Nucleus accumbens (tissue), 56 donors: ENCODE measurements around the gene PNMT.

Source experiments
- DNase-seq, 56 donors: peaks; one replicate each; lab custom pipeline; 2025; lab: John Stamatoyannopoulos, UW

Gene PNMT

DNA sequence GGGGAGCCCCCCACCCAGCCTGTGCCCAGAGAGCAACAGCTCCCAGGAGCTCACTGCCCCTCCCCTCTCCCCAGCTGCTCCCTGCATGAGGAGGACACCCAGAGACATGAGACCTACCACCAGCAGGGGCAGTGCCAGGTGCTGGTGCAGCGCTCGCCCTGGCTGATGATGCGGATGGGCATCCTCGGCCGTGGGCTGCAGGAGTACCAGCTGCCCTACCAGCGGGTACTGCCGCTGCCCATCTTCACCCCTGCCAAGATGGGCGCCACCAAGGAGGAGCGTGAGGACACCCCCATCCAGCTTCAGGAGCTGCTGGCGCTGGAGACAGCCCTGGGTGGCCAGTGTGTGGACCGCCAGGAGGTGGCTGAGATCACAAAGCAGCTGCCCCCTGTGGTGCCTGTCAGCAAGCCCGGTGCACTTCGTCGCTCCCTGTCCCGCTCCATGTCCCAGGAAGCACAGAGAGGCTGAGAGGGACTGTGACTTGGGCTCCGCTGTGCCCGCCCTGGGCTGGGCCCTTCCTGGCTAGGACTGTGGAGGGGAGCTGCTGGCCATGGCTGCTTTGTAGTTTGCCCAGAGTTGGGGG is 2.5 kb upstream of the PNMT start:
- DNase-seq = peak in 12 of 56 donors; percentile 23 to 59 (median 40)

DNA sequence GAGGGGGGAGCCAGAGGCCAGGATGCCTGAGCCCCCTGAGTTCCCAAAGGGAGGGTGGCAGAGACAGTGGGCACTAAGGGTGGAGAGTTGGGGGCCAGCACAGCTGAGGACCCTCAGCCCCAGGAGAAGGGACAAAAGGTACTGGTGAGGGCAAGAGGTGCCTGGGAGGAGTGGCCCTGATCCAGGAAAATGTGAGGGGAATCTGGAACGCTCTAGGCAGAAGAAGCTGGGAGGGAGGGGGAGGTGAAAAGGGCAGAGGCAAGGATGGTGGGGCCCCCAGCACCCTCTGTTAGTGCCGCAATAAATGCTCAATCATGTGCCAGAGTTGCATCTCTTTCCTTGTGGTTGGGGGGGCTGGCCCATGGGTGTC is 2.0 kb upstream of the PNMT start:
- DNase-seq = no peak

DNA sequence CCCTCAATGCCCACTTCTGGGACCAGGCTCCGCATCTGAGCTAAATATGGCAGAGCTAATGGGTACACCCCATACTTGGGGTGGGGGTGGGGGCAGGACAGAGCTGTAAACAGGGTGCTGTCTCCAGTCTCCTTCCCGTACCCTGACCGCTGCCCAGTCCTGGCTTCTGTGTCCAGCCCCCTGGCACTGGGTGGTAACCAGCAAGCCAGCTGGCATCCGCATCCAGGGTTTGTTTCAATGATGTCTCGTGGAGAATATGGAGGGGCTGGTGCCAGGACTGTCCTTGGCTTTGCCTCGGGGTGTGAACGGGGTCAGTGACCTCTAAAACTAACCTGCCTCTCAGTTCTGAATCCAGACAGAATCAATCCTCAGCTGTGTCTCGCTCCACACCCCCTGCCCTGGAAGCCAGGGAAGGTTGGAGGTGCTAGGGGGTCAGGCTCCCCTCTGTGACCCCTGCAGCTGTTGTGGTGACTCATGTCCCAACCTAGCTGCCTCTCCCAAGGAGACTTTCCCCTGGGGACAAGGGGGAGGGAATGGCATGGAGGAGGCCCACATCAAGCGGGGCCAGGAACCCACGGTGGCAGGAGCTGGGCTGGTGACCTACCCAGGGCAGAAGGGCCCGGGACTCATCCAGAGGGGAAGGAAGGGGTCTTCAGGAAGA is 1.5 kb upstream of the PNMT start:
- DNase-seq = peak in 43 of 56 donors; percentile 22 to 85 (median 44)

DNA sequence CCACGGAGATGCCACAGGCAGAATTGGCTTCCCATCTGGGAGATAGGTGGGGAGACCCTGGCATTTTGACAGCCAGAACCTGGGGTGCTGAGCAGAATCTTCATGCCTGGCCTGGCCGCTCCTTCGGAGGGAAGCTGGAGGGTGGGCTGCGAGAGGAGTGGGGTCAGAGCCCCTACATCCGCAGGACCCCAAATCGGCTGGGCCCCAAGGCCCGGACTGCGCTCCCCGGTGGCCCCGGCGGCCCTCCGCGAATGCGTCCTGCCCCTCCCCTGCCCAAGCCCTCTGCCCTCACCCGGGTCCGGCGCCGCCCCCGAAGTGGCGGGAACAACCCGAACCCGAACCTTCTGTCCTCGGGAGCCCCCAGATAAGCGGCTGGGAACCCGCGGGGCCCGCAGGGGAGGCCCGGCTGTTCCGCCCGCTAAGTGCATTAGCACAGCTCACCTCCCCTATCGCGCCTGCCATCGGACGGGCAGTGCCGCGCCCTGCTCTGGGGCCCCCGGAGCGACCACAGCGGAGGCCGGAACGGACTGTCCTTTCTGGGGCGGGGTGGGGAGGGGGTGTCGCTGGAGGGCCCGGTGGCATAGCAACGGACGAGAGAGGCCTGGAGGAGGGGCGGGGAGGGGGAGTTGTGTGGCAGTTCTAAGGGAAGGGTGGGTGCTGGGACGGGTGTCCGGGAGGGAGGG is 850 bp upstream of the PNMT start:
- peak in 15 of 56 donors; percentile 14 to 64 (median 34) for DNase-seq

DNA sequence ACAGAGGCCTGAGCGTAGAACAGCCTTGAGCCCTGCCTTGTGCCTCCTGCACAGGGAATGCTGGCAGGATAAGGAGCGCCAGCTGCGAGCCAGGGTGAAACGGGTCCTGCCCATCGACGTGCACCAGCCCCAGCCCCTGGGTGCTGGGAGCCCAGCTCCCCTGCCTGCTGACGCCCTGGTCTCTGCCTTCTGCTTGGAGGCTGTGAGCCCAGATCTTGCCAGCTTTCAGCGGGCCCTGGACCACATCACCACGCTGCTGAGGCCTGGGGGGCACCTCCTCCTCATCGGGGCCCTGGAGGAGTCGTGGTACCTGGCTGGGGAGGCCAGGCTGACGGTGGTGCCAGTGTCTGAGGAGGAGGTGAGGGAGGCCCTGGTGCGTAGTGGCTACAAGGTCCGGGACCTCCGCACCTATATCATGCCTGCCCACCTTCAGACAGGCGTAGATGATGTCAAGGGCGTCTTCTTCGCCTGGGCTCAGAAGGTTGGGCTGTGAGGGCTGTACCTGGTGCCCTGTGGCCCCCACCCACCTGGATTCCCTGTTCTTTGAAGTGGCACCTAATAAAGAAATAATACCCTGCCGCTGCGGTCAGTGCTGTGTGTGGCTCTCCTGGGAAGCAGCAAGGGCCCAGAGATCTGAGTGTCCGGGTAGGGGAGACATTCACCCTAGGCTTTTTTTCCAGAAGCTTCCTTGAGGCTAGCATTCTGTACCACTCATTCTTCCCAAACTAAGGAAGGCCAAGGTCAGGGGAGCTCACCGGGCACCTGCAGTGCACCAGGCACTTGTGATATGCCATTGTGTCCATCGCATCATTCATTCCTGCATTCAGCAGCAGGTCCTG is 1.9 kb downstream of the PNMT start:
- no peak for DNase-seq

DNA sequence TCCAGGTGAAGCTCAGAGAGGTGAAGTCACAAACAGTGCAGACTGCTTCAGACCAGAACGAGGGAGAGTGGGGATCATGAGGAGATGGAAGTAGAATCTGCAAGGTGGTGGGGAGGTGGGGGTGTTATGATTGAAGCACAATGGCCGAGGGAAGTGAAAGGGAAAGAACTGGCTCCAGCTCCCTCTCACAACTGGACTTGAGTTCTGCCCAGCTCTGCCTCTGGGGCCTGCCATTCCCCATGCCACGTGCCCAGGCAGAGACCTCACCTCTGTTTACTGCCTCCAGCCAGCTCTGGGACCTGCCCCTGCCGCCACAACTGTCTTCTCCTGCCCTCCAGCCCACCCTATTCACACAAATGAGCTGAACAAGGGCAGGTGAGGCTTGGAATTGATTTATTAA is 2.5 kb downstream of the PNMT start:
- no peak for DNase-seq

DNA sequence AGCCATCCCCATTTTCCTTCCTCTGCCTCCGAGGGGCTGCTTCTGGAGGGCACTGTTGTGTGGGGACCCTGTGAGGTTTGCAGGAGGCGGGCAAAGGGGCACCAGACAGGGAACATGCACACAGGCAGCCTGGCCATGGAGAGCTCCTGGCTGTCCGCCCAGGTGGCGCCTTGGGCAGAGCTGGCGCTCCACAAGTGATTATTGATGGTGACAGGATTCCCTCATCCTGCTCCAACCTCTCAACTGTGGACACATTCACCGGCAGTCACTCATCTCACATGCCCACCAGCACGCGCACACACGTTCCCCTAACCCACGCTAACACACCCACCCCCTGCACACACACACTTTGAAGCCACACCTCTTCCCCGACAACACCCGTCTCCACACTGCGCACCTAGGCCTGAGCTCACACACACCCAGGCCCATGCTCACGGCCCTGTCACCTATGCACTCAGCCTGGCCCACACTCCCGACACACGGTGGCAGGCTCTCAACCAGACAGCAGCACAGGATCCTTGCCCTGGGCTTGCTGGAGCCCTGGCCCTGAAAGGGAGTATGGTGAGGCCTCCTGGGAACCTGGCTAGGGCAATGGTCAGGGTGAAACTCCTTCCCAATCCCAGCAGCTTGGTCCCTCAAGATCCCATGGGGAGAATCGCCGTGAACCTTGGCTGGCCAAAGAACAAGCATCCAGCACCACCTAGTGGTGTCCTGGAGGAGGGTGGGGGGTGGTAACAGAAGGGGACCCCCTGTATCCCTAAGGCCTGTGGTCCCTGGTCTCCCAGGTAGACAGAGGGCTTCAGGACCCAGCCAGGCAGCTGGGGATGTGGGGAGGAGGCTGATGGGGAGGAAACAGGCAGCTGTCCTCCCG is 3.6 kb downstream of the PNMT start:
- DNase-seq = peak in 23 of 56 donors; percentile 17 to 69 (median 44)

DNA sequence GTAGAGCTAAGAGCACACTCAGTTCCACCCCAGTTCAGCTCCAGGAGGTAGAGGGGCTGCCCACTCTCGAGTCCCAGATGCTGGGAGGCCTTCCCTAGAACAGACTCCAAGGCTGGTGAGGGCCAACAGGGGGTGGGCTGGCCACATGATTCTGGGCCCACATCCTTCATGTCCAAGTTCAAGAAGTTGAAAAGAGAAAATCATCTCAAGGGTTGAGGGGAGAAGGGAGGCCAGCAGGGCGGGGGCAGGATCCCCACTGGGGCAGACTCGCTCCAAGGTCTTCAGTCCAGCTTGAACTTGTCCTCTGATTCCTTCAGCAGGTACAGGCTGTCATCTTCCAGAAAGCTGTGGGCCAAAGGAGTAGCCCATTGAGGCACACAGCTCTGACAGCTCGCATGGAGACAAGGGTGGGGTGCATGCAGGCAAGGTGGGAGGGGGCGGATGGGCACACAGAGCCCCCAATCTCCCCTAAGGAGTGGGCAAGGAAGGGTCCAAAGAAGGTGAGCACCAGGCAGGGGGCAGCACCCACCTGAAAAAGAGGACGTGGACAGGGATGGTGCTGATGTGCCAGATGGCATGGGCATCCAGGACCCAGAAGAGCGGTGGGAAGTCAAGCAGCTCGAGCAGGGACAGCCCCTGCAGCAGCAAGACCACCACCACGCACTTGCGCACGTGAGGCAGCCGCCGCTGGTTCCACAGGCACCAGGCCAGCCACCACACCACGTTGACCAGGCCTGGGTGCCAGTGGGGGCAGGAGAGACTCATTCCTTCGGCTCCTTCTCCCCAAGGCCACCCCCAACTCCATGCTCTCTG is 4.5 kb downstream of the PNMT start:
- DNase-seq = no peak

DNA sequence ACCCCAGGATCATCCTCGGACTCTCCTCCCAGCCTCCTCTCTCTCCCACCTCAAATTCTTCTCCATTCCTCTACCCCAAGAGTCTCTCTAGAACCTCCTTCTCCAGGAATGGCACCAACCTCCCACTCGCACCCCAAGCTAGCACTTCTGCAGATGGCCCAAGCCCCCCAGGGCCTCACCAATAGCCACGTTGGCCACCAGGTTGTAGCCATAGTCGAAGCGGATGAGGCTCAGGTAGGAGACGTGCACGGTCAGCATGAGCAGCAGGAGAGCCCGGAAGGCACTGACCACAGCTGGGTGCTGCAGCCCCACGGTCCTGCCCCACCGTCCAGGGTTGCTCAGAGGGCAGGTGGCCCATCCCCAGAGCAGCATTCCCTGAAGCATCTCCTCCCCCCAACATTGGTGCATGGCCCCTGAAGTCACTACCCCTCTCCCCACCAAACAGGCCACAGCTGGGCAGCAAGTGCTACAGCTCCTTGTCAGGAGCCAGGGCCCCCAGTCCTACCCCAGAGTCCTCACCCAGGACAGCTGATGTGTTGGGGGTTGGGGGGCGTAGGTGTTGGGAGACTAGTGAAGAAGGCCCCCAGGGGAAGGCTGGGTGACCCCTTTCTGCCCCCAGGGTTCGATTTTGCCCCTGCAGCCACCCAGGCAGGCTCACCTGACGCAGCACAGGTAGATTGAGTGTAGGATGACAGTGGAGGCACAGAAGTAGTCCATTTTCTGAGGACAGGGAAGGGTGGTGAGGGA is 5.3 kb downstream of the PNMT start:
- DNase-seq = no peak

DNA sequence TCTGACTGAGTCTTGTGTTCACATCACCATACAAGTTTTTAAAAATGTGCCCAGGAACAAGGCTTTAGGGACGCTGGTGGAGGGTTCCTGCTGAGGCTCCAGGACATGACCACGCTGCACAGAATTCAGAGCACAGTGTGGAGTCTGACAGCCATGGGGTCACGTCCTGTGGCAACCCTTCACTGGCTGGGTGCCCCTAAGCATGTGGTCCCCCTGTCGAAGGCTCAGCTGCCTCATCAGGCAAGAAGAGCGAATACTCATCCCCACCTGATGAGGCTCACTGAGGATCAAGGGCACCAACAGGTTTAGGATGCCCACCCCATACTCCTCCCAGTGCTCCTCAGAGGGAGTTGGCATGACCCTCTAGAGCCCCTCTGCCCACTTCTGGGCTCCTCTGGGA is 5.9 kb downstream of the PNMT start:
- DNase-seq = no peak

DNA sequence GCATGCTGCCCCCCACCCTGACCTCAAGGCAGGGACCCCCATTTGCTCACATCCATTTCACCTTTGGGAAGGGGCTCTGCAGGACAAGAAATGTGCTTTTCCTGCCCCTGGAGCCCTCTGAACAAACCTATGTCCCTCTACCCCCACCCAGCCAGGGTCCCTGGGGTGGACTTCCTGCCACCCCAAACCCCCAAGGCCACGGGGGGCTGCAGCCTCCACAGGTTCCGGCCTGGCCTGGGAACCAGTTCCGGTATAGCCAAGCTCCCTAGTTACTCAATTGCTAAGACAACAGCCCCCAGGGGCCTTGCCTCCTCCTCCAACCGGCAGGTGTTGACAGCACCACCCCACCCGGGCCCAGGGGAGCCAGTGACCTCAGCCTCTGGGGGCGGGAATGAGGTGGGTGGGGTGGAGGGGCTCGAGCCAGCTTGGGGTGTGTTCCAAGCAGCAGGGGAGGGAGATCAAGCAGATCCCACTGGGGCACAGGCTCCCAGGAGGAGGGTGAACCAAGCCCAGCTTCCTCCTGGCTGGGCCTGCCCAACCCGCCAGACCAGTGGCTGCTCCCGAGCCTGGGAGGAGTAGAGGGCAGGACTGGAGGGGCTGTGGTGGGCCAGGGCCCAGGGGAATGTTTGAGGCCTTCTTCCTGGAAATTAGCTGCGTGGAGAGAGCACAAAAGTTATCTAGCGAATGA is 6.6 kb downstream of the PNMT start:
- no peak for DNase-seq

DNA sequence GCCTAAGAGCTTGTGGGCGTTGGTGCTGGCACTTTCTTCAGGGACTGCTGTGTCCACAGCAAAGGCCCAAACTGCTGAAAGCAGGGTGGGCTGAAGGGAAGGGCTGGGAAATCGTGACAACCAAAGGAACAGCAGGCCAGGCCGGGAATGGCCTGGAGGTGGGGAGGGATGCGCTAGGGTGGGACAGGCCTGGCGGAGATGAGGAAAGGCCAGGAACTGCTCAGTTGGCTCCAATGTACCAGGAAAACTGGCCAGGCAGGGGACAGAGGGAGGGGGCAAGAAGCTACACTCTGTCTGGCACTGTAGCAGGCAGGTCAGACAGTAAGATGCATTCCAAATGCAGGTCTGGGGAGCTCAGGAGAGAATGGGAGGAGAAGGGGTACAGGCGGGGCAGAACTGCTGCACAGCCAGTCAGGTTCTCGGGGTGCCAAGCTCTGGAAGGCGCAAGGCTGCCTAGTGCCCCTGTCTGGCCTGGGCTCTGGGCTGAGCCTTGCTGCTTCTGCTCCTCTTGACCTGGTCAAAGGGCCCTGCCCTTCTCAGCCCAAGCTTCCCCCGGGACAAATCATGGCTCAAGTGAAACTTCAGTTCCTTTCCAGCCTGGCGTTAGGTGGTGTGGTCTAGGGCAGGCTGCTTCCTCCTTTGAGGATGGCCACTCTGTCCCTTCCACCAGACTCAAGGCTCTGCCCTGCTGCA is 7.3 kb downstream of the PNMT start:
- no peak for DNase-seq

DNA sequence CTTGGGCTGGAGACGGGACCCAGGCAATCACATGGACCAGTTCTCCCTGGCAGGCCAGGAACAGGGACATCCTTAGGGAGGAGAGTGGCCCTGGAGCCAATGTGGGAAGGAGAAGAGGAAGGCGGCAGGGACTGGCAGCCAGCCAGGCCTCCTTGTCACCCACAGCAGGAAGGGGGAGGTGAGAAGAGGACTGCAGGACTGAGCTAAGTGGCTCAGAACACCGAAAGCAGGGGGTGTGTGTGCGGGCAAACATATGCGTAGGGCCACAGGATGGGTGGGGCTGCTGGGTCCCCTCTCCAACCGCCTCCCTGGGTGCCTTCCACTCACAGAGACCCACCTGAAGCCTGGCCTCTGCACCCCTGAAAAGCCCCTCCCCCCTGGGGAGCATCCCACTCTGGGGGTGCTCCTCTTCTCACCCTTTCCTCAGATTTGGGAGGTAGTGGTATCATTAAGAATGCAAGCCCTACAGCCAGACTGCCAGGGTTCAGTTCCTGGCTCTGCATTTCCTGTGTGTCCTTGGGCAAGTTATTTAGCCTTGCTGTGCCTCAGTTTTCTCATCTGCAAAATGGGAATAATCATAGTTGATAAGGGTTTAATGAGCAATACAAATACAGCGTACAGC is 8.1 kb downstream of the PNMT start:
- DNase-seq = peak in 9 of 56 donors; percentile 14 to 52 (median 30)

DNA sequence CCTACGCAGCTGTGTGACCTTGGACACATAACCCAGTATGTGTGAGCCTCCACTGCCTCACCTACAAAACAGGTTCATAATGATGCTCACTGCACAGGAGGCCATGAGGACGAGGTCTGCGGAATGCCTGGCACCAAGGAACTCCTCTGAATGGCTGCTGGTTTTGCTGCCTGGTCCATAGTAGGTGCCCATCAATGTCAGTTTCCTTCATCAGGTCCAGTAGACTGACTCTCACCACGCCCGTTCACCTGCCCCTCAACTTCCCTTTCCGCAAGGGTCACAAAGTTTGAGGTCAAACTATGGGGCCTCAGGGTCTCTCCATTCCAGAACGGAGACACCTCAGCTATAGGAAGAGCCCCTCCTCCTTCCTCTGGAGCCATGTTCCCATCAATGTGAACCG is 8.8 kb downstream of the PNMT start:
- DNase-seq = no peak

DNA sequence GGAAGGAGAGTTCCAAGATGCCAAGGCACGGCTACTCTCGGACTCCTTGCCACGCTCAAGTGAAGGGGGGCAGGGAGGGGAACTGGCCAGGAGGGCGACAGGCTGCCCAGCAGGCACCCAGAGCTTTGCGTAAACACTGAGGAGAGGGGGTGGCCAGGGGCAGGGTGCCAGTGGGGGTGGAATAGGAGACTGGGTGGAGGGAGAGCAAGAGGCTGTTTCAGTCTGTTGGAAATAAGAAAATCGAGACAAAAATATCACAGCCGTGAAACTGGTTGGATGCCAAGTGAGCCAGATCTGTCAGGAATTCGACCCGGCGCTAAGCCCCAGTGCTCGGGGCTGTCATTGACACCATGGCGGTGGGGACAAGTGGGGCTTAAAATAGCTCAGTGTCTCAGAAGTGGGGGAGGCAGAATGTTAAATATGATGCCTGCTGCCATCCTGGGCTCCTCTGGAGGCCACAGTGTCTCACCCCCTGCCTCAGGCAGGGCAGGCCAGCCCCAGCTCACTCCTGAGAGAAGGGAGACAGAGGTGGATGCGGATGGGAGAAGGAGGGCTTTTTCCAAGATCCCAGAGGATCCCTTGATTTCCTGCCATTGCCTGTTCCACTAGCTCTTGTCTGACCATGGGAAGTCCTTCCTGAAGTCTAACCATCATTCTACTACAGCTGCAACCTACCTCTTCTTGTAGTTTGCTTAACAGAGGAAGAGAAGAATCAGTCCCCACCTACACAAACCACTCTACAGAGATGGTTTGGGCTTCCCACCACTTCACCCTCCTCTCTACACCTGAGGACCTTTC is 9.5 kb downstream of the PNMT start:
- peak in 17 of 56 donors; percentile 17 to 76 (median 40) for DNase-seq
